CD4-positive, CD25-positive, alpha-beta regulatory T cell (primary cell): ENCODE measurements around the gene ESR1. TPM values are rescaled to one million over a fixed set of nuclear protein-coding genes. Genes with fewer than 3 reads are reported as not detected.

Experiments
- ATAC-seq, 2 donors: fragments of 150-1000 bp; cut with Tn5 transposase; one replicate each; pipeline ENCODE4 v1.10.0; 2021; ENCODE audit warnings: low read depth in 2 of 2, moderate number of reproducible peaks in 2 of 2, moderate library complexity in 1 of 2
- DNase-seq, 3 donors: peaks; one replicate each; pipeline versions ENCODE4 v3.0.0 to v3.0.0-alpha.2; 2012 to 2022; ENCODE audit warnings: mixed read lengths in 1 of 3
- H3K27ac ChIP-seq: one replicate; pipeline ENCODE4 v1.7.0; 2013; ENCODE audit warnings: mild to moderate bottlenecking, low read length; ENCODE audit not compliant: insufficient read depth, poor library complexity, severe bottlenecking
- H3K27me3 ChIP-seq: one replicate; pipeline ENCODE4 v1.7.0; 2013; ENCODE audit warnings: low read length; ENCODE audit not compliant: control insufficient read depth, insufficient read depth
- H3K36me3 ChIP-seq: one replicate; pipeline ENCODE4 v1.7.0; 2013; ENCODE audit warnings: mild to moderate bottlenecking, low read length, moderate library complexity; ENCODE audit not compliant: control insufficient read depth, insufficient read depth
- H3K4me1 ChIP-seq: 2 replicates; pipeline ENCODE4 v1.7.0; 2013; ENCODE audit warnings: mild to moderate bottlenecking, low read length; ENCODE audit not compliant: insufficient read depth, control insufficient read depth, poor library complexity, severe bottlenecking
- H3K4me3 ChIP-seq: one replicate; pipeline ENCODE4 v1.7.0; 2013; ENCODE audit warnings: low read depth, mild to moderate bottlenecking, low read length, moderate library complexity
- H3K9me3 ChIP-seq, 2 experiments: 1 replicate in 1 of 2; 2 replicates in 1 of 2; pipeline ENCODE4 v1.7.0; 2013; ENCODE audit warnings: low read length in 2 of 2, mild to moderate bottlenecking in 1 of 2, moderate library complexity in 1 of 2; ENCODE audit not compliant: control insufficient read depth in 2 of 2
- H3K27ac Mint-ChIP-seq, 3 donors: one replicate each; pipeline ENCODE4 v1.8.0; 2020 to 2022; ENCODE audit warnings: mild to moderate bottlenecking in 3 of 3, mixed read lengths in 3 of 3, moderate library complexity in 2 of 3
- H3K27me3 Mint-ChIP-seq: one replicate; pipeline ENCODE4 v1.8.0; 2022; ENCODE audit warnings: mild to moderate bottlenecking, mixed read lengths
- H3K36me3 Mint-ChIP-seq: one replicate; pipeline ENCODE4 v1.8.0; 2020; ENCODE audit warnings: mixed read lengths
- H3K4me1 Mint-ChIP-seq, 4 donors: one replicate each; pipeline ENCODE4 v1.8.0; 2020 to 2022; ENCODE audit warnings: mixed read lengths in 4 of 4, mild to moderate bottlenecking in 1 of 4
- H3K4me3 Mint-ChIP-seq, 4 donors: one replicate each; pipeline ENCODE4 v1.8.0; 2020 to 2022; ENCODE audit warnings: mild to moderate bottlenecking in 4 of 4, mixed read lengths in 4 of 4, moderate library complexity in 3 of 4
- H3K9me3 Mint-ChIP-seq, 7 donors: one replicate each; pipeline ENCODE4 v1.8.0; 2020 to 2022; ENCODE audit warnings: mixed read lengths in 7 of 7, mild to moderate bottlenecking in 3 of 7, moderate library complexity in 2 of 7
- polyA plus RNA-seq, 4 donors: library from polyadenylated mRNA; unstranded; fragments of 300-500 nt; fragmentation: Illumina TruSeq; gene quantifications; one replicate each; pipeline ENCODE4 v1.2.3, GENCODE V29; 2021
- total RNA-seq: library from RNA; stranded (reverse); gene quantifications from one replicate; pipeline ENCODE4 v1.2.3, GENCODE V29; 2022

ESR1 gene
- total and polyA plus RNA-seq, 5 donors from 2014 or later: 0.18 to 4.7 (median 0.68) TPM

DNA sequence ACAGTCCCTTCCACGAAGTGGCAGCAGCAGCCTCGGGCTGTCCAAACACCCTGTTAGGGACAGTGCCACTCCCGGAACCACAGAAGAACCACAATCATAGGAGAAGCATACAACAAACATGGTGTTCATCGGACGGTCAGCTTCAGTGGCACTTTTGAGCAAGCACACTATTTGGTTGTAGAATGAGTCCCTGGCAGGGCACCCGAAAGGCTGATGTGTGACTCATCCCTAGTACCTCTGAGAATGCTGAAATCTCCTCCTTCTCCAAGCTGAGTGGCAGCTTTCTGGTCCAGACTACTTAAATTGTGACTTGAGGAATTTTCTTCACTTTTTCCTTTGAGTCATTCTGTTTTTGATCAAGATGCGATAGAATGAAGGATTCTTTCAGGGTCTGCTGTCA is 282.5 kb downstream of the ESR1 start:
- H3K27me3 Mint-ChIP-seq: no peaks in the 10 kb centered on the region
- H3K9me3 Mint-ChIP-seq: peaks cover 0 to 2% (median 0%) of the 10 kb centered on the region in 7 donors
- peaks cover 2% of the 10 kb centered on the region for H3K27me3 ChIP-seq
- DNase-seq (no peak), ATAC-seq (no peak)
- no peaks in the 10 kb centered on the region for H3K36me3 ChIP-seq
- no peak overlapping the region for H3K27ac ChIP-seq
- no peaks in the 10 kb centered on the region for H3K9me3 ChIP-seq
- no peak overlapping the region for H3K4me3 ChIP-seq
- no peaks in the 10 kb centered on the region for H3K4me1 Mint-ChIP-seq
- H3K4me3 Mint-ChIP-seq: no peak overlapping the region
- H3K4me1 ChIP-seq: no peaks in the 10 kb centered on the region
- H3K36me3 Mint-ChIP-seq: no peaks in the 10 kb centered on the region
- H3K27ac Mint-ChIP-seq: no peak overlapping the region

DNA sequence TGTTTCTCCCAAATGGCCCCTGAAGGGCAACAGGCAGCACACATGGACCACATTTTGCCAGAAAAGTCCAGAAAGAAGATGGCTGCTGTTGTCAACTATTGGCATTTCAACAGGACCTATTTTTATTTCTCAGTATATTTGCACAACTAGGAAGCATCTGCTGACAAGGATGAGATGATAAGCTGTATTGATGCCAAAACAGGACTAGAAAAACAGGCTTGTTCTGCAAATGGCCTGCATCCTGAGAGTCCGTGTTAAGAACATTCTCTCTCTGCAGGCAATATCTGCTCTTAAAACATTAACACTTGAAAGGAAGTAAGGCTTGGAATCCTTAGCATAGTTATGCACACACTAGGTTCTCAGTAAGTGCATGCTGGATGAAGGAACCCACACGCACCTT is 283.7 kb downstream of the ESR1 start:
- Mint-ChIP-seq H3K4me3 (no peak overlapping the region), H3K27ac (no peak overlapping the region), H3K36me3 (no peaks in the 10 kb centered on the region), H3K27me3 (no peaks in the 10 kb centered on the region), H3K9me3 (peaks cover 0 to 2% (median 0%) of the 10 kb centered on the region in 7 donors), H3K4me1 (no peaks in the 10 kb centered on the region)
- Histone ChIP-seq H3K4me1 (no peaks in the 10 kb centered on the region), H3K4me3 (no peak overlapping the region), H3K27ac (no peak overlapping the region), H3K36me3 (no peaks in the 10 kb centered on the region), H3K27me3 (peaks cover 2% of the 10 kb centered on the region), H3K9me3 (no peaks in the 10 kb centered on the region)
- DNase-seq: no peak
- no peak for ATAC-seq

DNA sequence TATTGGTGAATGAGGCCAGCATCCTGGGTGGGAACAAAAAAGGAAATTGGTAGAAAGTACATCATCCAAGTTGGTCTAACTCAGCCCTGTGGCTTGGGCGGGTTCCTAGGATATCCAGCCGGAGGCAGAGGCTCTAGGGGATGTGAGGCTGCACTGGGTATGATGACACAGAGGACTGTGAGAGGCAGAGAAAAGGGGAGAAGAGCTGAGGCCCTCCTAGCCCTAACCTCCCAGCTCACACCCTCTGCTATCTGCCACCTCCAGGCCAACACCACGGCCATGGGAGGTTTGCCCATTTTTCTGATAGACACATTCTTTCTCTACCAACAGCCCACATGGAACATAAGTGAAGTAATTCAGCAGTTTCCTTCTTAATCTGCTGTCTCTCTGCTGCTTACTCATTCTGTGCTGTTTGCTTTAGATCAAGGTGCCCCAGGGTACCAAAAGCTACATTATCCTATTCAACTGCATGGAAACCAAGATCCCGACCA is 284.4 kb downstream of the ESR1 start:
- ATAC-seq: no peak
- Mint-ChIP-seq H3K27me3 (no peaks in the 10 kb centered on the region), H3K27ac (no peak overlapping the region), H3K4me1 (no peaks in the 10 kb centered on the region), H3K9me3 (peaks cover 0 to 2% (median 0%) of the 10 kb centered on the region in 7 donors), H3K36me3 (no peaks in the 10 kb centered on the region), H3K4me3 (no peak overlapping the region)
- no peak for DNase-seq
- Histone ChIP-seq H3K4me3 (no peak overlapping the region), H3K27ac (no peak overlapping the region), H3K9me3 (no peaks in the 10 kb centered on the region), H3K36me3 (no peaks in the 10 kb centered on the region), H3K4me1 (no peaks in the 10 kb centered on the region), H3K27me3 (peaks cover 2% of the 10 kb centered on the region)

DNA sequence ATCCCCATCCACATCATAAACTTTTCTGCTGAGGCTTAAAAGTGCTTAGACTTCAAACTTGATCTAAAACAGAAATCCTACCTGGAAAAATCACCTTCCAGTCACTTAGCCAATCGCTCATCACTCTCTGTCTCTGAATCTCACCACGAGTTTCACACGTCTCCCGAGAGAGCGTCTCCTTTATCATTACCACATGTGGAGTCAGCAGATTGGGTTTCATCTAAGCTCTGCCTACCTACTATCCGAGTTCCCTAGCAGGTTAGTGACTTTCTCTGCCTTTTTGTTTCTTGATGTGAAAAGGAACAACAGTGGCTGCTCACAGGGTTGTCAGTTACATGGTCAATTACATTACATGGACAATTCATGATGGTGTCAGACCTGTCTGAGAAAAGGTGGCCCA is 286.2 kb downstream of the ESR1 start:
- H3K4me3 ChIP-seq: no peak overlapping the region
- H3K27me3 ChIP-seq: no peaks in the 10 kb centered on the region
- ATAC-seq (no peak), DNase-seq (no peak)
- Mint-ChIP-seq H3K27me3 (no peaks in the 10 kb centered on the region), H3K4me1 (no peaks in the 10 kb centered on the region), H3K36me3 (no peaks in the 10 kb centered on the region), H3K27ac (peak overlapping the region in 1 of 3 donors; percentile 15), H3K9me3 (peaks cover 0 to 2% (median 0%) of the 10 kb centered on the region in 7 donors), H3K4me3 (no peak overlapping the region)
- no peaks in the 10 kb centered on the region for H3K36me3 ChIP-seq
- H3K27ac ChIP-seq: no peak overlapping the region
- H3K4me1 ChIP-seq: no peaks in the 10 kb centered on the region
- H3K9me3 ChIP-seq: no peaks in the 10 kb centered on the region

DNA sequence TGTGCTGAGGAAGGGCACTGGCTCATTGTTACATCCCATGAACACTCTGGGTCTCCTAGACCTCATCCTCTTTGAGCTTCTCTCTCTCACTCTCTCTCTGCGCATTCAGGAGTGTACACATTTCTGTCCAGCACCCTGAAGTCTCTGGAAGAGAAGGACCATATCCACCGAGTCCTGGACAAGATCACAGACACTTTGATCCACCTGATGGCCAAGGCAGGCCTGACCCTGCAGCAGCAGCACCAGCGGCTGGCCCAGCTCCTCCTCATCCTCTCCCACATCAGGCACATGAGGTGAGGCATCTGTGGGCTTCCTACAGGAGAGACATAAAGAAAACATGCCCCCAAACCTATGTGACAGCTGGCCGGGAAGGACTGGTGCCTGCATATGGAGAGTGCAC is 286.8 kb downstream of the ESR1 start:
- Histone ChIP-seq H3K36me3 (no peaks in the 10 kb centered on the region), H3K4me3 (no peak overlapping the region), H3K27ac (no peak overlapping the region), H3K9me3 (no peaks in the 10 kb centered on the region), H3K4me1 (no peaks in the 10 kb centered on the region), H3K27me3 (no peaks in the 10 kb centered on the region)
- ATAC-seq (no peak), DNase-seq (no peak)
- no peak overlapping the region for H3K27ac Mint-ChIP-seq
- no peaks in the 10 kb centered on the region for H3K27me3 Mint-ChIP-seq
- H3K4me1 Mint-ChIP-seq: no peaks in the 10 kb centered on the region
- H3K9me3 Mint-ChIP-seq: peaks cover 0 to 2% (median 0%) of the 10 kb centered on the region in 7 donors
- H3K4me3 Mint-ChIP-seq: no peak overlapping the region
- H3K36me3 Mint-ChIP-seq: no peaks in the 10 kb centered on the region

DNA sequence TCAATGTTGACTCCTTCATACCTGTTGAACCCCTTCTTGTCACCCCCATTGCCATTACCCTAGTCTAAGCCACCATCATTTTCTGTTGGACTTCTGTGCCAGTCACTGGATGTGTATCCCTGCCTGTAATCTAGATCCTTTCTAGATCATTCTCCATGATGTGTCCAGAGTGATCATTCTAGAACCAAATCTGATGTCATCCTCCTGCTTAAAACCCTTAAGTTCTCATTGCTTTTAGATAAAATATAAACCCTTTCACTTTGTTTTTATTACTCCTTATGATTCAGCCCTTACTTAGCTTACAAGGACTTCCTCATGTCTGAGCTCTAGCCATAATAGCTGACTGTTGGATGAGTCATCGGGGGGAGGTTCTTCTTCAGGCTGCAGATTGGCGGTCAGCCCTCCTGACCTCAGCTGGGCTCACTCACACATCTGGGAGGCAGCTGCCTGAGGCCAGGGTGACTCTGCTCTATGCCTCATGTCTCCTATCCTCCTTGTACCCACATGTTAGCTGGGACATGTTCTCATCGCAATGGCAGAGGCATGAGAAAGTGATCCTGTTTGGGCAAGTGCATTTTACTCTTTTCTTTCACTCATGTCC is 287.6 kb downstream of the ESR1 start:
- Histone ChIP-seq H3K27me3 (no peaks in the 10 kb centered on the region), H3K4me1 (no peaks in the 10 kb centered on the region), H3K36me3 (no peaks in the 10 kb centered on the region), H3K4me3 (no peak overlapping the region), H3K9me3 (no peaks in the 10 kb centered on the region), H3K27ac (no peak overlapping the region)
- DNase-seq (peak in 1 of 3 donors; percentile 32), ATAC-seq (peak; percentile 18 to 38)
- H3K36me3 Mint-ChIP-seq: no peaks in the 10 kb centered on the region
- no peaks in the 10 kb centered on the region for H3K4me1 Mint-ChIP-seq
- H3K27me3 Mint-ChIP-seq: no peaks in the 10 kb centered on the region
- H3K27ac Mint-ChIP-seq: no peak overlapping the region
- peaks cover 0 to 2% (median 0%) of the 10 kb centered on the region in 7 donors for H3K9me3 Mint-ChIP-seq
- no peak overlapping the region for H3K4me3 Mint-ChIP-seq

DNA sequence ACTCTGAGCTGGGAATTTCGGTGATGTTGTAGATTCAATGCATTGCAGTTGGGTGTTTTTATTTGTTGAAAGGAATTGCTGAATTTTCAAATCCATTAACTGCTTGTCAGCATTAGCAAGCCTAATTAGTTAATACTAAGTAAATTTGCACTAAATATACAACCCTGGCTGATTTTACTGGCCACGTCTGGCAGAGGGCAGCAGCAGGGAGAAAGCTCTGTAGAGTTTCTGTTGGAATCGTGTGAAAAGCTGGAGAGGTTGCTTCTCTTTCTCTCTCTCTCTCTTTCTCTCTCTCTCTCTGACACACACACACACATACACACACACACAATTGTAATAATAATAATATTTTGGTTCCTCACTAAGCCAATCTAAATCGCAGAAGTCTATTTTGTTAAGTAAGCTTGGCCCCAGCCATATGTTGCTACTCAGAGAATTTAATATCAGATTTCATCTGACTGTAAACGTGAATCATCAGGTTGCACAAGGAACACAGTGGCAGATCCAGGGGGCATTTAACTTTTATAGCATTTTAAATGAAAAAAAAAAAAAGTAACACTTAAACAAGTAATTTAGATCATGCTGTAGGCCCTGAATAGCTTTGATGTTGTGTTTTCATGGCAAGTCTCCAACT is 289.5 kb downstream of the ESR1 start:
- ATAC-seq: no peak
- Mint-ChIP-seq H3K27me3 (no peaks in the 10 kb centered on the region), H3K4me3 (no peak overlapping the region), H3K4me1 (peaks cover 0 to 3% (median 0%) of the 10 kb centered on the region in 4 donors), H3K9me3 (peaks cover 0 to 2% (median 0%) of the 10 kb centered on the region in 7 donors), H3K27ac (no peak overlapping the region), H3K36me3 (no peaks in the 10 kb centered on the region)
- no peaks in the 10 kb centered on the region for H3K4me1 ChIP-seq
- H3K27me3 ChIP-seq: no peaks in the 10 kb centered on the region
- no peak for DNase-seq
- H3K27ac ChIP-seq: no peak overlapping the region
- no peaks in the 10 kb centered on the region for H3K9me3 ChIP-seq
- H3K36me3 ChIP-seq: no peaks in the 10 kb centered on the region
- H3K4me3 ChIP-seq: no peak overlapping the region

DNA sequence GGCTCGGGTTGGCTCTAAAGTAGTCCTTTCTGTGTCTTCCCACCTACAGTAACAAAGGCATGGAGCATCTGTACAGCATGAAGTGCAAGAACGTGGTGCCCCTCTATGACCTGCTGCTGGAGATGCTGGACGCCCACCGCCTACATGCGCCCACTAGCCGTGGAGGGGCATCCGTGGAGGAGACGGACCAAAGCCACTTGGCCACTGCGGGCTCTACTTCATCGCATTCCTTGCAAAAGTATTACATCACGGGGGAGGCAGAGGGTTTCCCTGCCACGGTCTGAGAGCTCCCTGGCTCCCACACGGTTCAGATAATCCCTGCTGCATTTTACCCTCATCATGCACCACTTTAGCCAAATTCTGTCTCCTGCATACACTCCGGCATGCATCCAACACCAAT is 291.2 kb downstream of the ESR1 start:
- ATAC-seq: no peak
- H3K27ac ChIP-seq: no peak overlapping the region
- H3K4me3 Mint-ChIP-seq: no peak overlapping the region
- H3K27me3 Mint-ChIP-seq: no peaks in the 10 kb centered on the region
- H3K27me3 ChIP-seq: no peaks in the 10 kb centered on the region
- no peaks in the 10 kb centered on the region for H3K9me3 ChIP-seq
- DNase-seq: no peak
- no peaks in the 10 kb centered on the region for H3K36me3 ChIP-seq
- H3K4me3 ChIP-seq: no peak overlapping the region
- H3K9me3 Mint-ChIP-seq: peaks cover 0 to 2% (median 0%) of the 10 kb centered on the region in 7 donors
- no peaks in the 10 kb centered on the region for H3K36me3 Mint-ChIP-seq
- H3K27ac Mint-ChIP-seq: no peak overlapping the region
- peaks cover 0 to 3% (median 0%) of the 10 kb centered on the region in 4 donors for H3K4me1 Mint-ChIP-seq
- H3K4me1 ChIP-seq: no peaks in the 10 kb centered on the region
